ENCODE measurements around the gene S100A9. TPM values are rescaled to one million over a fixed set of nuclear protein-coding genes. Genes with fewer than 3 reads are reported as not detected.

Gene S100A9
- total RNA-seq, 5 donors from 2014 or later (not counting 1 experiment from before 2014, with no cell fraction given) = 0.98 to 11.5 (median 2.5) TPM; not detected in 1

GRCh38 chr1:153337980-153338853 lies 19.4 kb upstream of the S100A9 start:
- WGBS (ENCODE audit: insufficient coverage) = 87% methylated on average over 8 of the region's 8 CpGs
- no peaks in the 10 kb centered on the region for H3K36me3 Mint-ChIP-seq
- peaks cover 25 to 42% (median 25%) of the 10 kb centered on the region in 3 donors for H3K4me1 Mint-ChIP-seq
- H3K9me3 ChIP-seq = no peaks in the 10 kb centered on the region
- CTCF ChIA-PET = interaction anchor here in 1 of 2 donors (0.5 to 1.2 kb wide), 2 partner anchors 14 to 59 kb away, joined by 3 read pairs; no protein-coding TSS in a partner anchor
- ATAC-seq (replicated peaks in 1 of 4) (no peak), DNase-seq (no peak)
- H3K36me3 ChIP-seq (ENCODE audit: control insufficient read depth in 2 of 2, extremely low read depth in 1 of 2, insufficient read depth in 1 of 2, low read length in 1 of 2) = no peaks in the 10 kb centered on the region
- H3K27me3 Mint-ChIP-seq = peaks cover 0 to 21% of the 10 kb centered on the region in 2 donors
- H3K9me3 Mint-ChIP-seq = no peaks in the 10 kb centered on the region
- H3K4me3 ChIP-seq (ENCODE audit: control insufficient read depth in 1 of 2, extremely low read depth in 1 of 2, low read length in 1 of 2) = no peak overlapping the region
- H3K27ac ChIP-seq (ENCODE audit: low read length) = no peak overlapping the region
- peaks cover 9 to 18% of the 10 kb centered on the region in 2 experiments for H3K4me1 ChIP-seq (ENCODE audit: control insufficient read depth in 1 of 2, extremely low read depth in 1 of 2, insufficient read depth in 2 of 2, low read length in 2 of 2)
- POLR2A ChIA-PET = no interaction called here
- no peak overlapping the region for H3K4me3 Mint-ChIP-seq
- H3K27ac Mint-ChIP-seq = no peak overlapping the region
- H3K27me3 ChIP-seq (replicated peaks in 1 of 2; ENCODE audit: control insufficient read depth in 2 of 2, extremely low read depth in 1 of 2, insufficient read depth in 2 of 2, low read length in 1 of 2) = peaks cover 0 to 11% of the 10 kb centered on the region in 2 experiments

- Histone ChIP-seq H3K27me3 (replicated peaks in 1 of 2; ENCODE audit: control insufficient read depth in 2 of 2, extremely low read depth in 1 of 2, insufficient read depth in 2 of 2, low read length in 1 of 2) (peaks cover 0 to 18% of the 10 kb centered on the region in 2 experiments), H3K27ac (ENCODE audit: low read length) (no peak overlapping the region), H3K36me3 (ENCODE audit: control insufficient read depth in 2 of 2, extremely low read depth in 1 of 2, insufficient read depth in 1 of 2, low read length in 1 of 2) (no peaks in the 10 kb centered on the region), H3K9me3 (no peaks in the 10 kb centered on the region), H3K4me3 (ENCODE audit: control insufficient read depth in 1 of 2, extremely low read depth in 1 of 2, low read length in 1 of 2) (no peak overlapping the region), H3K4me1 (ENCODE audit: control insufficient read depth in 1 of 2, extremely low read depth in 1 of 2, insufficient read depth in 2 of 2, low read length in 2 of 2) (peaks cover 18 to 30% of the 10 kb centered on the region in 2 experiments)
- no peaks in the 10 kb centered on the region for H3K36me3 Mint-ChIP-seq
- peak overlapping the region; percentile 33 to 74 for H3K27ac Mint-ChIP-seq
- H3K4me1 Mint-ChIP-seq = peaks cover 36 to 58% (median 37%) of the 10 kb centered on the region in 3 donors
- ChIA-PET POLR2A (no interaction called here), CTCF (no interaction called here)
- DNase-seq (peak in 1 of 35 experiments; percentile 19), ATAC-seq (replicated peaks in 1 of 4) (peak; percentile 50 to 67 (median 60))
- peaks cover 6 to 26% of the 10 kb centered on the region in 2 donors for H3K27me3 Mint-ChIP-seq
- H3K4me3 Mint-ChIP-seq = peak overlapping the region in 1 of 3 donors; percentile 24
- 5% methylated on average over 2 of the region's 6 CpGs for WGBS (ENCODE audit: insufficient coverage)
- H3K9me3 Mint-ChIP-seq = no peaks in the 10 kb centered on the region
These were observed 17.9 kb upstream of the S100A9 start for GRCh38 chr1:153339802-153340201.

GRCh38 chr1:153340356-153340755 lies 17.3 kb upstream of the S100A9 start:
- POLR2A ChIA-PET = no interaction called here
- Histone ChIP-seq H3K4me1 (ENCODE audit: control insufficient read depth in 1 of 2, extremely low read depth in 1 of 2, insufficient read depth in 2 of 2, low read length in 2 of 2) (peaks cover 23 to 35% of the 10 kb centered on the region in 2 experiments), H3K27ac (ENCODE audit: low read length) (no peak overlapping the region), H3K4me3 (ENCODE audit: control insufficient read depth in 1 of 2, extremely low read depth in 1 of 2, low read length in 1 of 2) (no peak overlapping the region), H3K9me3 (no peaks in the 10 kb centered on the region), H3K36me3 (ENCODE audit: control insufficient read depth in 2 of 2, extremely low read depth in 1 of 2, insufficient read depth in 1 of 2, low read length in 1 of 2) (no peaks in the 10 kb centered on the region), H3K27me3 (replicated peaks in 1 of 2; ENCODE audit: control insufficient read depth in 2 of 2, extremely low read depth in 1 of 2, insufficient read depth in 2 of 2, low read length in 1 of 2) (peaks cover 0 to 23% of the 10 kb centered on the region in 2 experiments)
- Mint-ChIP-seq H3K36me3 (no peaks in the 10 kb centered on the region), H3K9me3 (no peaks in the 10 kb centered on the region), H3K4me3 (peak overlapping the region in 1 of 3 donors; percentile 24), H3K27me3 (peaks cover 6 to 27% of the 10 kb centered on the region in 2 donors), H3K4me1 (peaks cover 42 to 63% (median 42%) of the 10 kb centered on the region in 3 donors), H3K27ac (no peak overlapping the region)
- 100% methylated on average over 4 of the region's 10 CpGs for WGBS (ENCODE audit: insufficient coverage)
- CTCF ChIA-PET = no interaction called here
- no peak for ATAC-seq (replicated peaks in 1 of 4)
- no peak for DNase-seq

- no peaks in the 10 kb centered on the region for H3K36me3 ChIP-seq (ENCODE audit: control insufficient read depth in 2 of 2, extremely low read depth in 1 of 2, insufficient read depth in 1 of 2, low read length in 1 of 2)
- WGBS (ENCODE audit: insufficient coverage) = 93% methylated on average over 4 of the region's 4 CpGs
- Mint-ChIP-seq H3K36me3 (no peaks in the 10 kb centered on the region), H3K27ac (no peak overlapping the region), H3K4me1 (peaks cover 53 to 74% (median 53%) of the 10 kb centered on the region in 3 donors), H3K9me3 (no peaks in the 10 kb centered on the region), H3K27me3 (peaks cover 6 to 36% of the 10 kb centered on the region in 2 donors), H3K4me3 (no peak overlapping the region)
- ChIA-PET CTCF (interaction anchor here (1.3 to 1.5 kb wide), 2 partner anchors 11 kb away, joined by 4 read pairs; no protein-coding TSS in a partner anchor), POLR2A (no interaction called here)
- DNase-seq (no peak), ATAC-seq (replicated peaks in 1 of 4) (no peak)
- H3K4me3 ChIP-seq (ENCODE audit: control insufficient read depth in 1 of 2, extremely low read depth in 1 of 2, low read length in 1 of 2) = no peak overlapping the region
- H3K9me3 ChIP-seq = no peaks in the 10 kb centered on the region
- peaks cover 0 to 31% of the 10 kb centered on the region in 2 experiments for H3K27me3 ChIP-seq (replicated peaks in 1 of 2; ENCODE audit: control insufficient read depth in 2 of 2, extremely low read depth in 1 of 2, insufficient read depth in 2 of 2, low read length in 1 of 2)
- no peak overlapping the region for H3K27ac ChIP-seq (ENCODE audit: low read length)
- H3K4me1 ChIP-seq (ENCODE audit: control insufficient read depth in 1 of 2, extremely low read depth in 1 of 2, insufficient read depth in 2 of 2, low read length in 2 of 2) = peaks cover 35 to 44% of the 10 kb centered on the region in 2 experiments
These were observed 16.2 kb upstream of the S100A9 start for GRCh38 chr1:153341431-153341934.

GRCh38 chr1:153342178-153342577 lies 15.5 kb upstream of the S100A9 start:
- ChIA-PET CTCF (interaction anchor here (1.3 to 1.5 kb wide), 2 partner anchors 10 to 11 kb away, joined by 4 read pairs; no protein-coding TSS in a partner anchor), POLR2A (no interaction called here)
- Mint-ChIP-seq H3K4me1 (peaks cover 56 to 79% (median 56%) of the 10 kb centered on the region in 3 donors), H3K27ac (no peak overlapping the region), H3K9me3 (no peaks in the 10 kb centered on the region), H3K4me3 (no peak overlapping the region), H3K27me3 (peaks cover 6 to 41% of the 10 kb centered on the region in 2 donors), H3K36me3 (no peaks in the 10 kb centered on the region)
- Histone ChIP-seq H3K4me3 (ENCODE audit: control insufficient read depth in 1 of 2, extremely low read depth in 1 of 2, low read length in 1 of 2) (no peak overlapping the region), H3K9me3 (no peaks in the 10 kb centered on the region), H3K4me1 (ENCODE audit: control insufficient read depth in 1 of 2, extremely low read depth in 1 of 2, insufficient read depth in 2 of 2, low read length in 2 of 2) (peaks cover 36 to 44% of the 10 kb centered on the region in 2 experiments), H3K27ac (ENCODE audit: low read length) (no peak overlapping the region), H3K27me3 (replicated peaks in 1 of 2; ENCODE audit: control insufficient read depth in 2 of 2, extremely low read depth in 1 of 2, insufficient read depth in 2 of 2, low read length in 1 of 2) (peaks cover 0 to 31% of the 10 kb centered on the region in 2 experiments), H3K36me3 (ENCODE audit: control insufficient read depth in 2 of 2, extremely low read depth in 1 of 2, insufficient read depth in 1 of 2, low read length in 1 of 2) (no peaks in the 10 kb centered on the region)
- ATAC-seq (replicated peaks in 1 of 4) = no peak
- WGBS (ENCODE audit: insufficient coverage) = 78% methylated on average over 1 of the region's 3 CpGs
- no peak for DNase-seq

GRCh38 chr1:153343040-153343681 lies 14.5 kb upstream of the S100A9 start:
- Mint-ChIP-seq H3K36me3 (no peaks in the 10 kb centered on the region), H3K9me3 (no peaks in the 10 kb centered on the region), H3K27ac (no peak overlapping the region), H3K27me3 (peaks cover 9 to 50% of the 10 kb centered on the region in 2 donors), H3K4me3 (peak overlapping the region in 1 of 3 donors; percentile 74), H3K4me1 (peaks cover 56 to 78% (median 56%) of the 10 kb centered on the region in 3 donors)
- H3K9me3 ChIP-seq = no peaks in the 10 kb centered on the region
- DNase-seq (no peak), ATAC-seq (replicated peaks in 1 of 4) (no peak)
- no peak overlapping the region for H3K27ac ChIP-seq (ENCODE audit: low read length)
- ChIA-PET CTCF (interaction anchor here (1.0 to 1.3 kb wide), 2 partner anchors 9 kb away, joined by 4 to 7 read pairs; no protein-coding TSS in a partner anchor), POLR2A (no interaction called here)
- H3K36me3 ChIP-seq (ENCODE audit: control insufficient read depth in 2 of 2, extremely low read depth in 1 of 2, insufficient read depth in 1 of 2, low read length in 1 of 2) = no peaks in the 10 kb centered on the region
- peaks cover 36 to 44% of the 10 kb centered on the region in 2 experiments for H3K4me1 ChIP-seq (ENCODE audit: control insufficient read depth in 1 of 2, extremely low read depth in 1 of 2, insufficient read depth in 2 of 2, low read length in 2 of 2)
- H3K27me3 ChIP-seq (replicated peaks in 1 of 2; ENCODE audit: control insufficient read depth in 2 of 2, extremely low read depth in 1 of 2, insufficient read depth in 2 of 2, low read length in 1 of 2) = peaks cover 0 to 36% of the 10 kb centered on the region in 2 experiments
- H3K4me3 ChIP-seq (ENCODE audit: control insufficient read depth in 1 of 2, extremely low read depth in 1 of 2, low read length in 1 of 2) = no peak overlapping the region
- WGBS (ENCODE audit: insufficient coverage) = 49% methylated on average over 5 of the region's 5 CpGs

Measured in T-cell (primary cell).